SK-N-DZ (cell line): ENCODE measurements around the gene ZSWIM4.

Source experiments
- DNase-seq: peaks from one replicate; pipeline ENCODE4 v3.0.0-alpha.2; 2015; ENCODE audit warnings: low spot score

The ZSWIM4 gene

DNA sequence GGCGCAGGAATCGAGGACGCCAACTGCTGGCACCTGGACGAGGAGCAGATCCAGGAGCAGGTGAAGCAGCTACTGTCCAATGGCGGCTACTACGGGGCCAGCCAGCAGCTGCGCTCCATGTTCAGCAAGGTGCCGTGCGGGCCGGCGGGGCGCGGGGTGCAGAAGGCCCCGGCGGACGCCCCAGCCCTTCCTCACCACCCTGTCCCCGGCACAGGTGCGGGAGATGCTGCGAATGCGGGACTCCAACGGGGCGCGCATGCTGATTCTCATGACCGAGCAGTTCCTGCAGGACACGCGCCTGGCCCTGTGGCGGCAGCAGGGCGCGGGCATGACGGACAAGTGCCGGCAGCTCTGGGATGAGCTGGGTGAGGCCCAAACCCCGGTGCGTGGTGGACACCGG is 13.6 kb downstream of the ZSWIM4 start:
- no peak for DNase-seq

DNA sequence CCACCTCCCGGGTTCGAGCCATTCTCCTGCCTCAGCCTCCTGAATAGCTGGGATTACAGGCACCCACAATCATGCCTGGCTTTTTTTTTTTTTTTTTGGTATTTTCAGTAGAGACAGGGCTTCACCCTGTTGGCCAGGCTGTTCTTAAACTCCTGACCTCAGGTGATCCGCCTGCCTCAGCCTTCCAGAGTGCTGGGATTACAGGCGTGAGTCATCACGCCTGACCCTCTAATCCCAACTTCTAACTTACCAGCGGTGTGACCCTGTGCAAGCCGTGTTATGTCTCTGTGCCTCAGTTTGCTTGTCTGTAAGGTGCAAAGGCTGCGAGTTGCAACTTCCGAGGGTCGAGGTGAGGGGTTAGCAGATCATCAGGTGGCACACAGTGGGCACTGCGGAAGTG is 17.3 kb downstream of the ZSWIM4 start:
- no peak for DNase-seq

DNA sequence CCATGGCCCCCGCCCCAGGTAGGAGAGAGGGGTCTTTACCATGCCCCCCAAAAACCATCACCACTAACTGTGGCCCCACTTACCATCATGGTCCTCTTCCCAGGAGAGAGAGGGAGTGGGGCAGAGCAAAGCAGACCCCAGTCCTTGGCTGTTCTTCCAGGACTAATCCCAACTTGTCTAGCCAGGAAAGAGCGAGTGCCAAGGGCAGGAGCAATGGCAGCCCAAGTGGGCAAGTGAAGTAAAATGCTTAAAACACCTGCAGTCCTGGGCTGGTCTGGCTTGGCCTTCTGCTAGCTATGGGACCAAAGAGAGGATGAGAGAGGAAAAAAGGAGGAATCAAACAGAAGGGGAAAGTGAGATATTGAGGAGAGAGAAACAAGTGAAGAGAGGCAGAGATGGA is 17.9 kb downstream of the ZSWIM4 start:
- DNase-seq = no peak

DNA sequence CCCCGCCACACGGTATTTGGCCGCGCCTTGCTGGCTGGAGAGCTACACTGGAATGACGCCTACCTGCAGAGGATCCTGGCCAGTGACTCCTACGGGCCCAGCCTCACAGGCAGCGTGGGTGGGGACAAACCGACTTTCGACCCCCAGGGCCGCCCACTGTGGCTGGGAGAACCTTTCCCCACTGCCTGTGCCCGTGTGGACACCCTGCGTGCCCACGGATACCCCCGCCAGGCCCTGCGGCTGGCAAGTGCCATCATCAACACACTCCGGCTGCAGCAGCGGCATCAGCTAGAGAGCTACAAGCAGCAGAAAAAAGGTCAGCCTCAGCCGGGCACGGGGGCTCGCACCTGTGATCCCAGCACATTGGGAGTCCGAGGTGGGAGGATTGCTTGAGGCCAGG is 19.3 kb downstream of the ZSWIM4 start:
- DNase-seq = no peak

DNA sequence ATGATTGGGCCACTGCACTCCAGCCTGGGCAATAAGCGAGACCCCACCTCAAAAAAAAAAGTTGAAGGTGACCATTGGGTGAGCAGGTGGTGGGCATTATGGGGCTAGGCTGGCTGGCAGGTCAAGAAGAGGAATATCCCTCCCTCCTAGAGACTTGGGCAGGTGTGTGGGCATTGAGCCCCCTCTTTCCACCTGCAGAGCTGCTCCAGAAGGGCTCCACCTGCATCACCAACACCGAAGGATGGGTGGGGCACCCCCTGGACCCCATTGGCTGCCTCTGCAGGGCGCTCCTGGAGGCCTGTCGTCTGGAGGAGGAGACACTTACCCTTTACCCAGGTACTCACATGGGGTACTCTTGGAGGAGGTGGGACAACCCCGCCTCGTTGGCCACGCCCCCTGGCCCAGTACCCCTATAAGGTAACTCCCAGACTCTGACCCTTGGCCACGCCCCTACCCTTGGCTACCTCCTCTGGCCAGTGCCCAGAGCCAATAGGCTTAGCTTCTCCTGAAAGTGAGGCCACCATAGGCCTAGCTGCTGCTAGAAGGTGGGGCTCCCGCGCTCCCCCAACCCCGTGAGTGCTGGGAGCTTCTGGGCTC is 21.9 kb downstream of the ZSWIM4 start:
- DNase-seq = no peak

DNA sequence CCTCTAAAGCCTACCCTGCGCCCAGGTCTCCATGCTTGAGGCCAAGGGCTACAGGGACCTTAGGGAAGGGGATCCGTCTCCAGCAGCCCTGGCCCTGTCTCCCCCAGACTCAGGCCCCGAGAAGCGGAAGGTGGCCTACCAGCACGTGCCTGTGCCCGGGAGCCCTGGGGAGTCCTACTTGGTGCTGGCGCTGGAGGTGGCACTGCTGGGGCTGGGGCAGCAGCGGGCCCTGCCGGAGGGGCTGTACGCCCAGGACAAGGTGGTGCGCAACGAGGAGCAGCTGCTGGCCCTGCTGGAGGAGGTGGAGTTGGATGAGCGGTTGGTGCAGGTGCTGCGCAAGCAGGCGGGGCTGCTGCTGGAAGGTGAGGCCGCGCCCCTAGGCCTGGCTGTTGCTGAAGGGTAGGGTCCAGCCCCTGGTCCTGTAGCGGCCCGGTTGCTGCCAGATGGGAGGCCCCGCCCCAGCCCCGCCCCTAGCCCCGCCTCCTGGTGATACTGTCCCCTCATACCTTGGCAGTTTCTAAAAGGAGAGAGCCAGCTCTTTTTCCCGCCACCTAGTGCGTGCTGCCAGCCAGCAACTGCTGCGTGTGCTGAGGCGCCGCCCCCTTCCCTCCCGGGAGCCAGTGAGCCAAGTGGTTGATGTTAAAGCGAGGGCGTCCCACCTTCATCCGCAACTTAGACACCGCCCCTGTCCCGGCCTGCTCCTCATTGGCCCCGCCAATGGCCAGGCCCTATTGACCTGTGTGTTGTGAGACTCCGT is 22.6 kb downstream of the ZSWIM4 start:
- no peak for DNase-seq

DNA sequence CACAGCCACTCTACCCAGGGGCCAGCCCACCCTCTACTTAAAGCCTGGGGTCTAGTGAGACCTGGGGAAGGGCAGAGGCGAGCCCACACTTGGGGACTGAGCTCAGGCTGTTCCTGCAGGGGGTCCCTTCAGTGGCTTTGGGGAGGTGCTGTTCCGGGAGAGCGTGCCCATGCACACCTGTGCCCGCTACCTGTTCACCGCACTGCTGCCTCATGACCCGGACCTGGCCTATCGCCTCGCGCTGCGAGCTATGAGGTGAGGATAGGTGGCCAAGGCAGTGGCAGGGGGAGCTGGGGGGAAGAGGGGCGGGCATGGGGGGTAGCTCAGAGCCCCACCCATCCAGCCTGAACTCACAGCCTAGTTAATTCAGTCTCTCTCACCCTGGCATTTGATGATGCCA is 24.0 kb downstream of the ZSWIM4 start:
- no peak for DNase-seq

DNA sequence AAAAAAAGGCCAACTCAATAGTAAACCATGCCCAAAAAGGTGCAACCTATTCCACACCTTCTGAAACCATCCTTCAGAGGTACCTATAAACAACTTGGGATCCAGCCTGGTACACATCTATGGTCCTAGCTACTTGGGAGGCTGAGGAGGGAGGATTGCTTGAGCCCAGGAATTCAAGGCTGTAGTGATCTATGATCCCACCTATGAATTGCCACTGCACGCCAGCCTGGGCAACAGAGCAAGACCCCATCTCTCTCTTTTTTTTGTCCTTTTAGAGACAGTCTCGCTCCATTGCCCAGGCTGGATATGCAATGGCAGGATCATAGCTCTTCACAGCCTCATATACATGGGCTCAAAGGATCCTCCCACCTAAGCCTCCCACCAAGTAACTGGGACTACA is 26.0 kb downstream of the ZSWIM4 start:
- no peak for DNase-seq

DNA sequence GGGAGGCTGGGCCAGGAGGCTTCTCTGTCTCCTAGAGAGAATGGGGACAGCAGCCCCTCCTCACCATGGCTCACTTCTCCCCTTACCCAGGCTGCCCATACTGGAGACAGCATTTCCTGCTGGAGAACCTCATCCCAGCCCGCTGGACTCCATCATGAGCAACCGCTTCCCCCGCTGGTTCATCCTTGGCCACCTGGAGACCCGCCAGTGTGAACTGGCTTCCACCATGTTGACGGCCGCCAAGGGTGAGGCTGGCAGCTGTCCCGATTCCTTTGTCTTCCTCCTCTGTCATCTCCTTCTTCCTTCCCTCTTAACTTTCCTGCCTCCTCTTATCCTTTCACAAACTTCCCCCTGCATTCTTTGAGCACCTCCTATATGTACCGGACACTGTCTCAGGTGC is 28.0 kb downstream of the ZSWIM4 start:
- no peak for DNase-seq

DNA sequence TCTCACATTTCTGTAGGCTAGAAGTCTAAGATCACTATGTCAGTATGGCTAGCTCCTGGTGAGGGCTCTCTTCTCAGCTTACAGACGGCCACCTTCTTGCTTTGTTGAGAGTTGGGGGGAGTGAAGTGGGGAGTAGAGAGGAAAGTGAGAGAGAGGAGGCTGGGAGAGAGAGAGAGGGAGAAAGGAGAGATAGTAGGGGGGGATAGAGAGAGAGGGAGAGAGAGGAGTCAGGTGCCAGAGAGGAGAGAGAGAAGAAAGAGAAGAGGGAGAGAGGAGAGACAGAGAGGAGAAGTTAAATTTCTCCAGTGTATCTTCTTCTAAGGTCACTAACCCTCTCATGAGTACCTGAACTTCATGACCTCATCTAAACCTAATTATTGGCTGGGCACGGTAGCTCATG is 28.7 kb downstream of the ZSWIM4 start:
- no peak for DNase-seq

DNA sequence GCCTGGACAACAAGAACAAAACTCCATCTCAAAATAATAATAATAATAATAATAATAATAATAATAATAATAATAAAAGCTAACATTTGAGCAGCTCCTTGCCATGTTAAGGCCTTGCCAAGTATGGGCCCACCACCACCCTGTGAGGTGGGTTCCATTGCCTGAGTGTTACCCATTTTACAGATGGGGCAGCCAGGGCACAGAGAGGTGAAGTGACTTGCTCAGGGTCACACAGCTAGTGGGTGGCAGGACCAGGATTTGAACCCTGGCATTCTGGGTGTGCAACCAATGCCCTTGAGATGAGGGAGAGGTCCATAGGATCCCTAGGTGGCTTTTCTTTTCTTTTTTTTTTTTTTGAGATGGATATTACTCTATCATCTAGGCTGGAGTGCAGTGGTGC is 29.5 kb downstream of the ZSWIM4 start:
- DNase-seq = no peak

DNA sequence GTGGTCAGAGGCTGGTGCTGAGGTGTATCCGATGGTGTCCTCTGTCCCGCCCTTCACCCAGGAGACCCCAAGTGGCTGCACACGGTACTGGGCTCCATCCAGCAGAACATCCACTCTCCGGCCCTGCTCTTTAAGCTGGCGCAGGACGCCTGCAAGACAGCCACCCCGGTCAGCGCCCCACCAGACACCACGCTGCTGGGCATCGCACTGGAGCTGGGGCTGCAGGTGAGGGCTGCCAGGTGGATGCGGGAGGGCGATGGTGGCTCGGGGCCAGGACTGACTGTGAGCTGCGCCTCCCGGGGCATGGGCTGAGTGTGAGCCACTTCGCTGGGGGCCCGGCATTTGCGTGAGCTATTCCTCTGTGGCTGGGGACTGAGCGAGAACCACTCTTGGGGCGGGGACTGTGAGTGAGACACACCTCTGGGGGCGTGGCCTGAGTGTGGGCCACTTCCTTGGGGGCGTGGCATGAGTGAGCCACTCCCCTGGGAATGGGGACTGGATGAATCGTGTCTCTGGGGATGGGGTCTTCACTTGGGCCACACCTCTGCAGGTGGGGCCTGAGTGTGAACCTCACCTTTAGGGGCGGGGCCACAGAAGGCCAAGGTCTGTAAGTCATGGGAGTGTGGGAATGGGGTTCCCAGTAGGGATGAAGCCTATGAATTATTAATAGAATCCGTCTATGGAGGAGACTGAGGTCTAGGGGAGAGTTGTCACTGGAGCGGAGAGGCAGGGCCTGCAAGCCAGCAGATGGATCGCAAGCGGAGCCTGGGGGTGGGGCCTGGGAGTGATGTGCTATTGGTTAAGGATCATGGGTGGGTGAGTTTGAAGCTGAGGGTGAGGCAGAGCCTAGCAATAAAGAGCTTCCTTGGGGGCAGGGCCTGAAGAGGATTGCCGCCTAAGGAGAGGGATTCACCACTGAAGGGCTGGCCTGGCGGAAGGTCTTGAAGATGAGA is 30.5 kb downstream of the ZSWIM4 start:
- DNase-seq = peak; percentile 52

DNA sequence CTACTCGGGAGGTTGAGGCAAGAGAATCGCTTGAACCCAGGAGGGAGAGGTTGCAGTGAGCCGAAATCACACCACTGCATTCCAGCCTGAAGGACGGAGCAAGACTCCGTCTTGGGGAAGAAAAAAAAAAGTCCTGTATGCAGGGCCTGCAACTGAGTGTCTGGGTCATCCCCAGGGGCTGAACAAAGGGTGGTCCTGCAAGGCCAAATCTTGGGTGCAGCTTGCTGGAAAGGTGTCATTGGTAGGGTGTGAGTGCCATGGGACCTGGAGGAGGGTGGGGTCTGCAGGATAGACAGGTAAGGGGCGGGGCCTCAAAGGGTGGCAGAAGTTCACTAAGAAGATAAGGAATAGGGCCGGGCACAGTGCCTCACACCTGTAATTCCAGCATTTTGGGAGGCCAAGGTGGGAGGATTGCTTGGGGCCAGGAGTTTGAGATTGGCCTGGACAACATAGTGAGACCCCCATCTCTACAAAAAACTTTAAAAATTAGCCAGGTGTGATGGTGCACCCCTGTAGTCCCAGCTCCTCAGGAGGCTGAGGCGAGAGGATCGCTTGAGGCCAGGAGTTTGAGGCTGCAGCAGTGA is 31.5 kb downstream of the ZSWIM4 start:
- no peak for DNase-seq

DNA sequence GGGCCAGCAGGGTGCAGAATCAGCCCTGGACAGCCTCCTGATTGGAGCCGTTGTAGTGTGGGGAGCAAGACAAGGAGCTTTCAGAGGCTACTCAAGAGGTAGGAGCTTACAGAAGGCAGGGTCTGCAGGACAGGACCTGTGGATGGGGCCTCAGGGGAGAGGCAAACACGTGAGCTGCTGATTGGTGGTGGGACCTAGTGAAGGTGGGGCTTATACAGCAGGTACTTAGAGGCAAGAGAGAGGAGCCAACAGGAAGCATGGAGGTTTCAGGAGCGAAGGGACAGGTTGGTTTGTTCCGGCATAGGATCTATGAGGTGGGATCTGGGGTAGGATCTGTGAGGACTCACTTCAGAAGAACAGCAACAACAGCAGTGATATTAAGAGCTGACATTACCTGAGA is 32.4 kb downstream of the ZSWIM4 start:
- no peak for DNase-seq

DNA sequence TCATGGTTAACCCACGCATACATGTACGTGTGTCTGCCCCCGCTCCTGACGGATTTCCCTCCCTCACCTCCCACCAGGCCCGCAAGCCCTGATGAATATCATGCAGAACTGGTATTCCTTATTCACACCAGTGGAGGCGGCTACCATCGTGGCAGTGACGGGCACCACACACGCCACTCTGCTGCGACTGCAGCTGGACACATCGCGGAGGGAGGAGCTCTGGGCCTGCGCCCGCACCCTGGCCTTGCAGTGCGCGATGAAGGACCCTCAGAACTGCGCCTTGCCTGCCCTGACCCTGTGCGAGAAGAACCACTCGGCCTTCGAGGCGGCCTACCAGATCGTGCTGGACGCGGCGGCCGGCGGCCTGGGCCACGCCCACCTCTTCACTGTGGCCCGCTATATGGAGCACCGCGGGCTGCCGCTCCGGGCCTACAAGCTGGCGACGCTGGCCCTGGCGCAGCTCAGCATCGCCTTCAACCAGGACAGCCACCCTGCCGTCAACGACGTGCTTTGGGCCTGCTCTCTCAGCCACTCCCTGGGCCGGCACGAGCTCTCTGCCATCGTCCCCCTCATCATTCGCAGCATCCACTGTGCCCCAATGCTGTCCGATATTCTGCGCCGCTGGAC is 35.0 kb downstream of the ZSWIM4 start:
- DNase-seq = no peak

DNA sequence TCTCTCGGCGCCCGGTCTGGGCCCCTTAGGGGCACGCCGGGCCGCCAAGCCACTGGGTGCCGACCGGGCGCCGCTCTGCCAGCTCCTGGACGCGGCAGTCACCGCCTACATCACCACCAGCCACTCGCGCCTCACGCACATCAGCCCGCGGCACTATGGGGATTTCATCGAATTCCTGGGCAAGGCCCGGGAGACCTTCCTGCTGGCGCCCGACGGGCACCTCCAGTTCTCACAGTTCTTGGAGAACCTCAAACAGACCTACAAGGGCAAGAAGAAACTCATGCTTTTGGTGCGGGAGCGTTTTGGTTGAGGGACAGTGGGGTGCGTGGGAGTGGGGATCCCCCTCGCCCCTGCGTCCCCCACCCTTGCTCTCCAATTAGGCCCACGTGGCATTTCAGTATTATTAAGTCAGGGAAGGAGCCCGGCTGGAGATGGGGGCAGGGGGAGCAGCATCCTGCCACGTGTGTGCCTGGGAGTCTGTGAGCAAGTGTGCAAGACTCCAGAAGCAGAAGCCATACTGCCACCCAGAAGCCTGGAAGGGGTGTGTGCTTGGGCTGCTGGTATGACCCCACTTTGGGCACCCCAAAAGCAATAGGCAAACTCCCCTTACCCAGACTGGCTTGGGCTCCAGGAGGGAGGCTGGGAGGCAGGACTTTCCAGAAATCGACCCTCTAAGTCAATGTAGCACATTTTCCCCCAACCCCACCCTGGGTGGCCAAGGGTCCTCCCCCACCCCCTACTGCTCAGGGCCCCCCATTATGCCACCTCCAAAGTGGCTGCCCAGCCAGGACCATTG is 35.7 kb downstream of the ZSWIM4 start:
- DNase-seq = no peak

DNA sequence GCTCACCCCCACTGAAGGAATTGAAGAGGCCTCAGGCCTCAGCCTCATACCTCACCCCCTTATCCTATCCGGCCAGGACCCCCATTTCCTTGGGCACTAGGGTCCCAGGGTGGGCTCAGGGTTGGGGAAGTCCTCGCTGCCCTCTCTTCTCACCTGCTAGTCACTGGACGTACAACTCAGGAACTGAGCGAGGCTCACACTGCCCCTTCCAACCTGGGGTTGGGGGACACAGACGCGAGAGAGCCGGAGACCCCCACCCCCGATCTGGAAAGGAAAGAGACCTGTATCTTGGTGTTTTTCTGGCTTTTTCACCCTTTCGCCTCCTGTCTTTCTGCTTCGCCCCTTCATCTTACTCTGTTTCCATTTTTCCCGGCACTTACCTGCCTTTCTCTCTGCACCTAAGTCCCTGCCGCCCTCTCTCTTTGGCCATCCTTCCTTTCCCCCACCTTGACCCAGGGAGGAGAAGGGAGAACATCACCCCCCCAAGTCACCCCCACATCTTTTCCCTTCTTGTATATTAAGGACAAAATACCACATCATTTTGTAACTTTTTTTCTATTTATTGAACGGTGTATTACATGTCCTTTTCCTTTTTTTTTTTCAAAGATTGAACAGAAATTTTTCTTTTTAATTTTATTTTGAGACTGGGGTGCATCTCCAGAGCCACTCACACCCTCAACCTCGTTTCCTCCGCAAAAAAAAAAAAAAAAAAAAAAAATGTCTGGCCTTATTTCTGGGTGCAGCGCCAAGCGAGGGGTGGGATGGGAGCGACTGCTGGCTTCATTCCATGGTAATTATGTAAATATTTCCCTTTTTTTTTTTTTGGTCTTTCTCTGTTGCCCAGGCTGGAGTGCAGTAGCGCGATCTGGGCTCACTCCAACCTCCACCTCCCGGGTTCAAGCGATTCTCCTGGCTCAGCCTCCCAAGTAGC is 36.6 kb downstream of the ZSWIM4 start:
- DNase-seq = no peak

DNA sequence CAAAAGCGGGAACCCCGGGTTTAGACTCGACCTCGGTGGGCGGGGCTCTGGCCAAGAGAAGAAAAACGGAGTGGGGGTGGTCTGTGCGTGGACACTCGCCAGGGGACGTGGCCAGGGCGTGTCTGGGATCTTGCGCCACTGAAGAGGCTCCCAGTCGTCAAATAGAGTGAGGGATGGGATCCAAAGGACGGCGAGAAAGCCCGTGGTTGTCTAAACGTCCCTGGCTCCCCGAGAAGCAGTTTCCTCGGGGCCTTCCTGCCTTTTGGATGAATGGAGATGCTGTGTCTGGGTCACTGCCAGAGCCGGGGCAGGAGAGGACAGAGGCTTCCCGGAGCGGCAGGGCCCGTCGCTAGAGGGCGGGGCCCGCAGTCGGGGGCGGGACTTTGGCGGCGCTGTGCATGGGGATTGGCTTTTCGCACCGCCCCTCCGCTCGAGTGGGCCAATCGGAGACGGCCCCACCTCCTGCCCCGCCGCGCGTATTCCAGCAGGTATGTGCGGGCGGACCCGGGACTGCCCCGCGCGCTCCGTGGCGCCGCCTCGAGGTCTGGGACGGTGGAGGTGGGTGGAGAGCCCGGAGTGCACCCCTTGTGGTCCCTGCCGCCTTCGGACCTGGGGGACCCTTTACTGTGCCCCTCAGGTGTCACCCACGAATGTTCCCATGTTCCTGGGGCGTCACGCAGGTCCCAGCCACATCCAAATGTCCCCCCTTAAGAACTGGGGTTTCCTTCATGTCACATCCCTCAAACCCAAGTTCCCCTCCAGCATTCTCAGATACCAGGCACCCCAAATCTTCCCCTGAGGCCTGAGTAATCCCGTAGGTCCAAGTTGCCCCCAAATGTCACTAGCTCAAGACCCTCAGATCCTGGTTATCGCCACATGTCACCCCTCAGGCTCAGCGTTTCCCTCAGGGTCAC is 38.3 kb downstream of the ZSWIM4 start:
- peak; percentile 78 for DNase-seq
